Karpas-422 (cell line): ENCODE measurements around the gene KIF1A. TPM values are rescaled to one million over a fixed set of nuclear protein-coding genes. Genes with fewer than 3 reads are reported as not detected.
"Not testable (repeated sequence)": the region's sequence is repeated elsewhere in the genome, so short reads cannot be mapped to it uniquely, and the experiment has no call there.

Experiments
- DNase-seq: peaks from one replicate; pipeline ENCODE4 v3.0.0-alpha.2; 2015
- H2AFZ ChIP-seq: fragments of 200-600 bp; sonication (generic); 2 replicates; pipeline ENCODE4 v1.6.1; 2014; ENCODE audit warnings: antibody characterized with exemption, low read length, mixed read lengths
- H3K27ac ChIP-seq: fragments of 200-600 bp; sonication (generic); 2 replicates; pipeline ENCODE4 v1.5.1; 2014; ENCODE audit warnings: mild to moderate bottlenecking, low read length, moderate library complexity
- H3K27me3 ChIP-seq: fragments of 200-600 bp; sonication (generic); 2 replicates; pipeline ENCODE4 v1.6.1; 2014; ENCODE audit warnings: low read length, mixed read lengths
- H3K36me3 ChIP-seq: fragments of 200-600 bp; sonication (generic); 2 replicates; pipeline ENCODE4 v1.6.1; 2014; ENCODE audit warnings: low read length, mixed read lengths; ENCODE audit not compliant: insufficient read depth
- H3K4me1 ChIP-seq: fragments of 200-600 bp; sonication (generic); 2 replicates; pipeline ENCODE4 v1.6.1; 2014; ENCODE audit warnings: mild to moderate bottlenecking, low read length, mixed read lengths
- H3K4me2 ChIP-seq: fragments of 200-600 bp; sonication (generic); 2 replicates; pipeline ENCODE4 v1.6.1; 2014; ENCODE audit warnings: low read length, low read depth, mild to moderate bottlenecking; ENCODE audit not compliant: poor library complexity, severe bottlenecking
- H3K4me3 ChIP-seq: fragments of 200-600 bp; sonication (generic); 2 replicates; pipeline ENCODE4 v1.5.1; 2014; ENCODE audit warnings: mild to moderate bottlenecking, antibody characterized with exemption, low read length, mixed read lengths
- H3K79me2 ChIP-seq: fragments of 200-600 bp; sonication (generic); 2 replicates; pipeline ENCODE4 v1.6.1; 2014; ENCODE audit warnings: mild to moderate bottlenecking, low read length, mixed read lengths
- H3K9ac ChIP-seq: fragments of 200-600 bp; sonication (generic); 2 replicates; pipeline ENCODE4 v1.6.0; 2014; ENCODE audit warnings: low read length
- H3K9me2 ChIP-seq: fragments of 200-600 bp; sonication (generic), shearing (Covaris generic); replicated peaks from 2 replicates; pipeline ENCODE4 v1.6.0; 2014; ENCODE audit warnings: mild to moderate bottlenecking, low read length, moderate library complexity; ENCODE audit not compliant: insufficient read depth
- H3K9me3 ChIP-seq: fragments of 300-700, 200-600 bp; sonication (generic); 2 replicates; pipeline ENCODE4 v1.6.1; 2014; ENCODE audit warnings: low read length, mixed read lengths
- H4K20me1 ChIP-seq: fragments of 200-600 bp; sonication (generic); 2 replicates; pipeline ENCODE4 v1.6.1; 2014; ENCODE audit warnings: mild to moderate bottlenecking, antibody characterized with exemption, low read length, low read depth; ENCODE audit not compliant: insufficient read depth
- total RNA-seq: library from RNA; depleted of rRNA; stranded (reverse); fragments of >200 nt; shearing (Covaris generic); gene quantifications from 2 replicates; pipeline ENCODE4 v1.2.3, GENCODE V29; 2014; ENCODE audit warnings: low replicate concordance

The KIF1A gene
- total RNA-seq, 1 experiment from 2014 or later: not detected

- no peaks in the 10 kb centered on the region for H4K20me1 ChIP-seq
- no peaks in the 10 kb centered on the region for H3K9me3 ChIP-seq
- no peaks in the 10 kb centered on the region for H3K27me3 ChIP-seq
- H3K79me2 ChIP-seq: no peaks in the 10 kb centered on the region
- H3K27ac ChIP-seq: no peak overlapping the region
- no peak for DNase-seq
- H3K9me2 ChIP-seq: no peaks in the 10 kb centered on the region
- no peaks in the 10 kb centered on the region for H3K36me3 ChIP-seq
- no peak overlapping the region for H2AFZ ChIP-seq
- H3K4me1 ChIP-seq: no peaks in the 10 kb centered on the region
- H3K4me2 ChIP-seq: no peak overlapping the region
- no peak overlapping the region for H3K9ac ChIP-seq
- no peak overlapping the region for H3K4me3 ChIP-seq
Measured at GRCh38 chr2:240701736-240702639, 118.0 kb downstream of the KIF1A start.

- Histone ChIP-seq H3K4me1 (no peaks in the 10 kb centered on the region), H3K9me2 (no peaks in the 10 kb centered on the region), H3K9ac (no peak overlapping the region), H4K20me1 (no peaks in the 10 kb centered on the region), H3K36me3 (no peaks in the 10 kb centered on the region), H3K27ac (no peak overlapping the region), H3K4me2 (no peak overlapping the region), H3K79me2 (no peaks in the 10 kb centered on the region), H2AFZ (no peak overlapping the region), H3K9me3 (no peaks in the 10 kb centered on the region), H3K27me3 (no peaks in the 10 kb centered on the region), H3K4me3 (no peak overlapping the region)
- DNase-seq: no peak
Measured at GRCh38 chr2:240701091-240701735, 118.8 kb downstream of the KIF1A start.

GRCh38 chr2:240700616-240701015 is 119.4 kb downstream of the KIF1A start:
- H3K9ac ChIP-seq, DNase-seq, H3K4me2 ChIP-seq, H3K9me3 ChIP-seq, H4K20me1 ChIP-seq, H3K27ac ChIP-seq, H3K79me2 ChIP-seq, H3K27me3 ChIP-seq, H3K4me1 ChIP-seq, H3K36me3 ChIP-seq, H3K4me3 ChIP-seq, H3K9me2 ChIP-seq, H2AFZ ChIP-seq: not testable (repeated sequence)

- H3K36me3 ChIP-seq, H3K9me3 ChIP-seq, H3K27ac ChIP-seq, H3K9me2 ChIP-seq, H3K4me2 ChIP-seq, DNase-seq, H3K27me3 ChIP-seq, H3K4me3 ChIP-seq, H2AFZ ChIP-seq, H3K79me2 ChIP-seq, H3K4me1 ChIP-seq, H3K9ac ChIP-seq, H4K20me1 ChIP-seq: not testable (repeated sequence)
Measured at GRCh38 chr2:240699835-240700234, 120.2 kb downstream of the KIF1A start.

- not testable (repeated sequence) for H3K27ac ChIP-seq, H3K9me3 ChIP-seq, H2AFZ ChIP-seq, H3K4me1 ChIP-seq, H3K27me3 ChIP-seq, DNase-seq, H3K4me2 ChIP-seq, H3K4me3 ChIP-seq, H3K9ac ChIP-seq, H3K36me3 ChIP-seq, H3K9me2 ChIP-seq, H4K20me1 ChIP-seq, H3K79me2 ChIP-seq
Measured at GRCh38 chr2:240698852-240699561, 121.0 kb downstream of the KIF1A start.

GRCh38 chr2:240696469-240696868 is 123.5 kb downstream of the KIF1A start:
- not testable (repeated sequence) for H3K9ac ChIP-seq, H3K9me2 ChIP-seq, H3K27ac ChIP-seq, H3K4me2 ChIP-seq, H3K4me1 ChIP-seq, H3K27me3 ChIP-seq, H2AFZ ChIP-seq, H3K36me3 ChIP-seq, H4K20me1 ChIP-seq, H3K79me2 ChIP-seq, H3K9me3 ChIP-seq, H3K4me3 ChIP-seq, DNase-seq

- not testable (repeated sequence) for H3K4me3 ChIP-seq, DNase-seq
Measured at GRCh38 chr2:240695593-240695992, 124.4 kb downstream of the KIF1A start.

GRCh38 chr2:240694304-240694703 is 125.7 kb downstream of the KIF1A start:
- H3K27me3 ChIP-seq, H3K4me3 ChIP-seq, H3K27ac ChIP-seq, H3K79me2 ChIP-seq, H3K36me3 ChIP-seq, H2AFZ ChIP-seq, H3K9ac ChIP-seq, DNase-seq, H3K9me3 ChIP-seq, H3K9me2 ChIP-seq, H3K4me2 ChIP-seq, H4K20me1 ChIP-seq, H3K4me1 ChIP-seq: not testable (repeated sequence)

More at GRCh38 chr2:240695593-240695992, 124.4 kb downstream of the KIF1A start:
- H3K9ac ChIP-seq, H3K36me3 ChIP-seq, H4K20me1 ChIP-seq, H3K4me2 ChIP-seq, H3K4me1 ChIP-seq, H3K27me3 ChIP-seq, H2AFZ ChIP-seq, H3K9me3 ChIP-seq, H3K27ac ChIP-seq, H3K9me2 ChIP-seq, H3K79me2 ChIP-seq: not testable (repeated sequence)
